Skeletal muscle cell (primary cell): ENCODE results near the gene TMEM187.

Experiments used
- DNase-seq: peaks from one replicate; pipeline ENCODE4 v3.0.0-alpha.2; 2010; ENCODE audit warnings: low read depth
- H3K4me3 ChIP-seq: 2 replicates; pipeline ENCODE4 v1.5.1; 2011; ENCODE audit warnings: low read depth, mild to moderate bottlenecking, control low read depth, low read length, moderate library complexity

Gene TMEM187

GRCh38 chrX:154014429-154015380, 42.2 kb downstream of the TMEM187 start:
- no peak for DNase-seq
- no peak overlapping the region for H3K4me3 ChIP-seq

- no peak overlapping the region for H3K4me3 ChIP-seq
- no peak for DNase-seq
Observed at GRCh38 chrX:154015581-154016264, 43.2 kb downstream of the TMEM187 start.

- no peak overlapping the region for H3K4me3 ChIP-seq
- no peak for DNase-seq
Observed at GRCh38 chrX:154016366-154017076, 44.0 kb downstream of the TMEM187 start.

GRCh38 chrX:154017766-154018517, 45.4 kb downstream of the TMEM187 start:
- DNase-seq, result no peak
- peak overlapping the region; percentile 57 for H3K4me3 ChIP-seq

GRCh38 chrX:154018518-154019060, 46.0 kb downstream of the TMEM187 start:
- H3K4me3 ChIP-seq, result peak overlapping the region; percentile 57
- DNase-seq, result no peak

- no peak for DNase-seq
Observed at GRCh38 chrX:154019061-154019621, 46.6 kb downstream of the TMEM187 start.

GRCh38 chrX:154019633-154020528, 47.3 kb downstream of the TMEM187 start, which contains the start of gene IRAK1:
Gene IRAK1, minus strand, starts transcription at chrX:154019902. Its CDS starts 90 bp downstream, at chrX:154019812.
- H3K4me3 ChIP-seq, result peak within 1 kb of the TSS; percentile 57
- no peak for DNase-seq

More at GRCh38 chrX:154019061-154019621, 46.6 kb downstream of the TMEM187 start:
- peak overlapping the region; percentile 57 for H3K4me3 ChIP-seq

GRCh38 chrX:154020536-154021115, 48.1 kb downstream of the TMEM187 start:
- H3K4me3 ChIP-seq, result peak overlapping the region; percentile 43
- no peak for DNase-seq

- no peak overlapping the region for H3K4me3 ChIP-seq
Observed at GRCh38 chrX:154021131-154021611, 48.6 kb downstream of the TMEM187 start.

GRCh38 chrX:154022108-154022507, 49.6 kb downstream of the TMEM187 start:
- DNase-seq, result no peak
- no peak overlapping the region for H3K4me3 ChIP-seq

More at GRCh38 chrX:154021131-154021611, 48.6 kb downstream of the TMEM187 start:
- DNase-seq, result no peak

GRCh38 chrX:154023276-154024000, 50.9 kb downstream of the TMEM187 start:
- no peak overlapping the region for H3K4me3 ChIP-seq
- DNase-seq, result no peak

- DNase-seq, result no peak
- H3K4me3 ChIP-seq, result no peak overlapping the region
Observed at GRCh38 chrX:154024271-154024670, 51.7 kb downstream of the TMEM187 start.

- DNase-seq, result no peak
- no peak overlapping the region for H3K4me3 ChIP-seq
Observed at GRCh38 chrX:154025230-154025629, 52.7 kb downstream of the TMEM187 start.

GRCh38 chrX:154026136-154027021, 53.8 kb downstream of the TMEM187 start:
- no peak overlapping the region for H3K4me3 ChIP-seq
- DNase-seq, result no peak

GRCh38 chrX:154027022-154027402, 54.5 kb downstream of the TMEM187 start:
- no peak for DNase-seq
- H3K4me3 ChIP-seq, result no peak overlapping the region
